Sigmoid colon (tissue), 7 donors: ENCODE results near the gene GOLGA1. TPM values are rescaled to one million over a fixed set of nuclear protein-coding genes. Genes with fewer than 3 reads are reported as not detected.
A peak's percentile ranks its signal among the peaks of the same experiment; 100 is the strongest.

Experiments
- DNase-seq: peaks from one replicate; pipeline ENCODE4 v3.0.0-alpha.2; 2019
- H3K27ac ChIP-seq, 4 donors: fragments of 200-600 bp; sonication (generic); one replicate each; pipeline ENCODE4 v1.5.1; 2016 to 2019; ENCODE audit warnings: mild to moderate bottlenecking in 1 of 4
- H3K27me3 ChIP-seq, 3 donors: fragments of 200-600 bp; sonication (generic); one replicate each; pipeline ENCODE4 v1.5.1; 2019; ENCODE audit warnings: mild to moderate bottlenecking in 1 of 3
- H3K36me3 ChIP-seq, 4 donors: fragments of 200-600 bp; sonication (generic); one replicate each; pipeline ENCODE4 v1.5.1; 2016 to 2019
- H3K4me1 ChIP-seq, 4 donors: fragments of 200-600 bp; sonication (generic); one replicate each; pipeline ENCODE4 v1.5.1; 2017 to 2019
- H3K4me3 ChIP-seq, 4 donors: fragments of 200-600 bp; sonication (generic); one replicate each; pipeline ENCODE4 v1.5.1; 2017 to 2019; ENCODE audit warnings: mild to moderate bottlenecking in 2 of 4, moderate library complexity in 1 of 4
- H3K9me3 ChIP-seq, 4 donors: fragments of 200-600 bp in 3 of 4; sonication (generic) in 3 of 4; one replicate each; pipeline versions ENCODE4 v1.5.1 to v1.6.1; 2013 to 2019
- CTCF ChIP-seq, 4 experiments: fragments of 450-650 bp in 3 of 4; fragments of 200-600 bp in 1 of 4; IDR thresholded peaks; one replicate each; pipeline ENCODE4 v1.5.1; 2016 to 2019; ENCODE audit warnings: antibody characterized with exemption in 4 of 4, mild to moderate bottlenecking in 3 of 4, moderate library complexity in 2 of 4
- EP300 ChIP-seq, 4 donors: sonication (generic); formaldehyde crosslinking; IDR thresholded peaks; one replicate each; pipeline ENCODE4 v1.6.1; 2017; ENCODE audit warnings: antibody characterized with exemption in 4 of 4
- POLR2A ChIP-seq, 2 donors: fragments of 450-650 bp; IDR thresholded peaks; one replicate each; pipeline ENCODE4 v1.6.1; 2016; ENCODE audit warnings: antibody characterized with exemption in 2 of 2, mild to moderate bottlenecking in 2 of 2, moderate library complexity in 2 of 2
- POLR2AphosphoS5 ChIP-seq, 4 donors: sonication (generic); formaldehyde crosslinking; IDR thresholded peaks; one replicate each; pipeline ENCODE4 v1.6.1; 2017; ENCODE audit warnings: antibody characterized with exemption in 4 of 4
- WGBS, 2 donors: extraction: QIAGEN DNeasy Blood & Tissue Kit; methylation state at CpG; one replicate each; pipeline ENCODE4 v1.1.7; 2013; 5-methylcytosine and 5-hydroxymethylcytosine counted together
- intact Hi-C: fragments of 100-400 bp; cut with DNase I; formaldehyde crosslinking; loops from one replicate; pipeline ENCODE4 v1.15.1; 2023
- polyA plus RNA-seq, 3 donors: library from polyadenylated mRNA; stranded (reverse); fragments of 200-250 nt; gene quantifications; one replicate each; pipeline ENCODE4 v1.2.3, GENCODE V29; 2013
- total RNA-seq, 4 donors: library from RNA; depleted of rRNA; stranded (reverse); fragments of >200 nt; gene quantifications; one replicate each; pipeline ENCODE4 v1.1.0, GENCODE V29; 2016
- donor health status: healthy with polysubstance abuse.
- donor health status: Bipolar disorder and iron deficiency.
- donor health status: healthy.

Gene GOLGA1
- total and polyA plus RNA-seq, 7 donors: 7.8 to 32.1 (median 15.1) TPM

GRCh38 chr9:124868511-124869465 lies 72.1 kb downstream of the GOLGA1 start:
- Histone ChIP-seq H3K9me3 (no peaks in the 10 kb centered on the region), H3K4me1 (peaks cover 0 to 54% (median 50%) of the 10 kb centered on the region in 4 donors), H3K27ac (peak overlapping the region; percentile 93 to 98 (median 94)), H3K4me3 (peak overlapping the region; percentile 82 to 98 (median 90)), H3K27me3 (no peaks in the 10 kb centered on the region), H3K36me3 (peaks cover 0 to 7% (median 3%) of the 10 kb centered on the region in 4 donors)
- intact Hi-C loops: loop anchor here (2.0 to 5.0 kb wide), 2 partner anchors 72 to 274 kb away; partner anchors contain the start of genes GOLGA1 and SCAI
- peak; percentile 92 for DNase-seq
- WGBS, 2 donors: 0% methylated on average over 101 of the region's 101 CpGs
- TF ChIP-seq EP300 (IDR thresholded peaks at IDR 0.05) (no peak), POLR2AphosphoS5 (IDR thresholded peaks at IDR 0.05) (peak; percentile 94 to 98 (median 96)), POLR2A (IDR thresholded peaks at IDR 0.05) (peak; percentile 81 to 88), CTCF (IDR thresholded peaks at IDR 0.05) (no peak)

DNA sequence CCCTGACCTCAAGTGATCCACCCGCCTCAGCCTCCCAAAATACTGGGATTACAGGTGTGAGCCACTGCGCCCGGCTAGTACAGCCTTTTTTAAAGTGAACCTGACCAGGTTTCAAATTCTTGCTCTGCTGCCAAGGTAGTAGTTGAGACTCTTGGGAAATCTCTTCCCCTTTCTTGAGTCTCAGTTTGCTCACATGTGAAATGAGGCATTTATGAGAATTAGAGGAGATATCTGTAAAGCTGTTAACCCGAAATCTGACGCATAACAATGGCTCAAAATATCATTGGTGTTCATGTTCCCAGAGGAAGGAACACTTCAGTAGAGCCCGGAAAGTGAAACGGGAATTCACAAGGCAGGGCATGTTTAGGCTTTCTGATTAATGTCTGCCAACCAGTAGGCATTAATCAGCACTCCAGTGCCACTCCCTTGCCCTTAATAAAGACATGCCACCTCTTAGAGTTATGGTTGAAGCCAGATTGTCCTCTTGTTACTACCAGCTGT lies 77.5 kb downstream of the GOLGA1 start:
- H3K36me3 ChIP-seq: peaks cover 0 to 23% (median 19%) of the 10 kb centered on the region in 4 donors
- no peaks in the 10 kb centered on the region for H3K9me3 ChIP-seq
- H3K4me3 ChIP-seq: no peak overlapping the region
- DNase-seq: no peak
- peak overlapping the region in 3 of 4 donors; percentile 91 to 95 (median 92) for H3K27ac ChIP-seq
- intact Hi-C loops: no loop called here
- no peak for TF ChIP-seq CTCF (IDR thresholded peaks at IDR 0.05)
- no peak for TF ChIP-seq POLR2A (IDR thresholded peaks at IDR 0.05)
- TF ChIP-seq POLR2AphosphoS5 (IDR thresholded peaks at IDR 0.05): no peak
- no peak for TF ChIP-seq EP300 (IDR thresholded peaks at IDR 0.05)
- peaks cover 0 to 41% (median 32%) of the 10 kb centered on the region in 4 donors for H3K4me1 ChIP-seq
- H3K27me3 ChIP-seq: no peaks in the 10 kb centered on the region
- 68 to 70% methylated on average over 7 of the region's 7 CpGs for WGBS, 2 donors

DNA sequence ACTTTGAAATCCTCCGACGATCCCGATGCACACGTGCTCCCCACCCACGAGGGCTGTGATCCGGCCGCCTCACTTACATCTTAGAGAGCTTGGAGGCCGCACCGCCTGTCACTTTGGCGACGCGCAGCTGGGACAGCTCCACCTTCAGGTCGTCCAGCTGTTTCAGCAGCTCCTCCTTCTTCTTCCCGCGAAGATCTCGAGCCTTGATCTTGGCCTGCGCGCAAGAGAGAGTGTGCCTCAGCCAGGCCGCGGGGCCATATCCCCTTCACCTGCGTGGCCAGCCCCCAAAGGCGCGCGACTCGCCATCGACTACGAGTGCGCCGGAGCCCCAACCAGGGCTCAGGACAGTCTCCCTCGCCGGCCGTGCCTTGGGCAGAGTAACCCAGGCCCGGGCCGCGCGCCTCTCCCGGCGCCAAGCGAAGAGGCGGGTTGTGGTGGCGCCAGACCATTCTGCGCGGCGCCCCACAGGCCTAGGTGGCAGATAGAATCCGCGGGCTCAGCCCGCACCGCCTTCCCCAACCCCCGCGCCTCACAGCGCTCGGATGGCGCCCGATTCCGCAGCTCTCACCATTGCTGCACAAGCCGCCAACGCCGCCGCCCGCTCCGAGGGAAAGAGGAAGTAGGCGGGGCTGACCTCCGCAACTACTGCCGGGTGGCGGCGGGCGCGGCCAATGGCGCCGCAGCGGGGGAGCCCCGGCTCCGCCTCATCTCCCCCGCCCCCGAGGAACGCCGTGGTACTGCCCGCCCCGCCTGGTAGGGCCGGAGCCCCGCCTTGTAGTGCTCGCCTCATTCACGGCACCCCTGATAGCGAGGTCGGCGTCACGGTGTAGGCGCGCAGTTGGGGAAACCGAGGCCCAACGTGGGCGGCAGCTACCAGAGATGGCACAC lies 79.3 kb downstream of the GOLGA1 start, which contains the start of the genes ARPC5L and RPL35:
Gene ARPC5L (plus strand): TSS at position 789 of the 888 bp plus-strand sequence. CDS start 7,161 bp downstream, outside the sequence.
Gene RPL35 (minus strand): TSS at position 616 of the 888 bp plus-strand sequence. CDS start 45 bp downstream, at position 571.
- 0 to 1% methylated on average over 92 of the region's 92 CpGs for WGBS, 2 donors
- peaks cover 0 to 34% (median 24%) of the 10 kb centered on the region in 4 donors for H3K4me1 ChIP-seq
- H3K27me3 ChIP-seq: no peaks in the 10 kb centered on the region
- H3K4me3 ChIP-seq: peak within 1 kb of the TSS; percentile 85 to 86 (median 86)
- peak within 1 kb of the TSS; percentile 91 to 95 (median 93) for H3K27ac ChIP-seq
- TF ChIP-seq CTCF (IDR thresholded peaks at IDR 0.05) (peak in 2 of 4 experiments; percentile 6 to 33), EP300 (IDR thresholded peaks at IDR 0.05) (no peak), POLR2AphosphoS5 (IDR thresholded peaks at IDR 0.05) (peak; percentile 96 to 98 (median 97)), POLR2A (IDR thresholded peaks at IDR 0.05) (peak; percentile 84 to 90)
- peak; percentile 97 for DNase-seq
- H3K36me3 ChIP-seq: peaks cover 3 to 42% (median 33%) of the 10 kb centered on the region in 4 donors
- H3K9me3 ChIP-seq: no peaks in the 10 kb centered on the region
- intact Hi-C loops: no loop called here
